GM19193 (cell line): ENCODE results near the gene RDH14.

Source experiments
- POLR2A ChIP-seq: IDR thresholded peaks from 4 replicates; pipeline ENCODE4 v1.6.1; 2011; ENCODE audit not compliant: insufficient read depth, insufficient read length; ENCODE audit errors: extremely low read depth

RDH14 gene

GRCh38 chr2:18516112-18516511 is 44.3 kb downstream of the RDH14 start:
- TF ChIP-seq POLR2A = no peak

- no peak for TF ChIP-seq POLR2A
These were observed 45.7 kb downstream of the RDH14 start for GRCh38 chr2:18514526-18515461.

DNA sequence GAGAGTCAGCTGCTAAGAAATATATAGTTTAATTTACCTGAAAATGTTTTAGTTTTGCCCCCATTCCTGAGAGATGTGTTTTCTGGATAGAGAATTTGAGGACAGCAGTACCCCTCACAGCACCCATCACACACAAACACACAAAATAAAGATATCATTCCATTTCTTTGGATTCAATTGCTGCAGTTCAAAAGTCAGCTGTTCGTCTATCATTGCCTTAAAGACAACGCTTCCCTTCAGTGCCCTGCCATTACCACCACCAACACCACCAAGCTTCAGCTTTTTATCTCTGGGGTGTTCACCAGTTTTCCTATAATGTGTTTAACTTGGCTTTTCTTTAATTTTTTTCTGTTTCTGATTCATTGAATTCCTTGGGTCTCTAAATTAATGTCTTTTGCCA is 49.7 kb downstream of the RDH14 start:
- no peak for TF ChIP-seq POLR2A

DNA sequence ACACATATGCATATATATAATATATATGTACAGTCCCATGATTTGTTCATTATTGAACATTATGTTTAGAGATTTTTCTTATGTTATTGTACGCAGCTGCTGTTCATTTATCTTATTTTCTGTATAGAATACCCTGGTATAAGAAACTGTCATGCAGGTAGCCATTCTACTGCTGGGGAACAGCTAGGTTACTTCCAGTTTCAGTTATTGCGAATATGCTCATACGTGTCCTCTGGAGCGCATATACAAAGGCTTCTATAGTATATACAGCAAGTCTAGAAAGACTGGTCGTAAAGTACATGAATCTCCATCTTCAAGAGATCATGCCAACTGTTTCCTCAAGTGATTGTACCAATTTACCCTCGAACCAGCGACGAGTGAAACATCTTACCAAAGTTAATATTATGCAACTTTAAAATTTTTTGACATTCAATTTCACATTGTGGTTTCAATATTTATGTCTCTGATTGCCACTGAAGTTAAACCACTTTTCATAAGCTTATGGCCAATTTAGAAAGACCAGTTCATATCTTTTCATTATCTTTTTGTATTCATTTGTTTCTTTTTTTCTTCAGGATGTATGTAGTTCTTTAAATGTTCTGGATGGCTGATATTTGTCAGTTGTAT is 53.5 kb downstream of the RDH14 start:
- TF ChIP-seq POLR2A = no peak

DNA sequence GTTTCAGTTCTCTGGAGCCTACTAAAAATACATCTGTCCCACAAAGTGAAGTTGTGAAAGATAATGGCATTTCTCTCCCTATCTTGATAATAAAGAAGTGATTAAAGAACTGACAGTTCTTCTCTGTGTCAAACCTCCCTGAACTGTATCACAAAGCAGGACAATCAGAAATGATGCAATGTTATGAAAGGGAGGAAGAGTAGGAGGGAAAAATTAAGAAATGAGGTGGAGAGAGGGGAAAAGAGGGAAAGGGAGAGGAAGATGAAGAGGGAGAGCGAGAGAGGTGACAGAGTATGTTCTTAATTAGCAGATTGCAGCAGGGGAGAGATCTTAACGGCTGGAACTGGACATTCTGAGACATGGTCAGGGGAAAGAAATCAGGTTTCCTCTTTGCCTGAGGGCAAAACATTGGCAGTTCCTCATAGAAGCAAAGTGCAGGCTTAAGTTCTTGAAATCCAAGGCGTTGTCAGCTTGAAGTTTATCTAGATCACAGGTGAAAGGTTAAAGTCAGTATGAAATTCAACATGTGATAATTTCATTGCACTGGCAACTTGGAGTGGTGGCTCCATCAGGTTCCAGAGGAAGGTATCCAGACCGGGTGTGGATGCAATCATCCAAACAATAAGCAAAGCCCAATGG is 54.6 kb downstream of the RDH14 start:
- TF ChIP-seq POLR2A = no peak
